Parathyroid adenoma (tissue), 2 donors: Measurements from ENCODE around the gene ATP2B2.

Experiments
- H2AFZ ChIP-seq: fragments of 300-600 bp; sonication (generic); one replicate; pipeline ENCODE4 v1.7.0; 2017; ENCODE audit warnings: antibody characterized with exemption, mild to moderate bottlenecking
- H3K27ac ChIP-seq: fragments of 300-600 bp; sonication (generic); one replicate; pipeline ENCODE4 v1.7.0; 2017
- H3K27me3 ChIP-seq: fragments of 300-600 bp; sonication (generic); one replicate; pipeline ENCODE4 v1.7.0; 2017; ENCODE audit warnings: low read length; ENCODE audit not compliant: control insufficient read depth, insufficient read depth
- H3K36me3 ChIP-seq: fragments of 300-600 bp; sonication (generic); one replicate; pipeline ENCODE4 v1.7.0; 2017; ENCODE audit warnings: low read length; ENCODE audit not compliant: control insufficient read depth, insufficient read depth
- H3K4me1 ChIP-seq: fragments of 300-600 bp; sonication (generic); one replicate; pipeline ENCODE4 v1.7.0; 2017; ENCODE audit warnings: control low read depth
- H3K4me2 ChIP-seq: fragments of 300-600 bp; sonication (generic); one replicate; pipeline ENCODE4 v1.7.0; 2017; ENCODE audit warnings: low read length
- H3K4me3 ChIP-seq: fragments of 300-600 bp; sonication (generic); one replicate; pipeline ENCODE4 v1.7.0; 2017; ENCODE audit warnings: low read depth, low read length
- H3K79me2 ChIP-seq: fragments of 300-600 bp; sonication (generic); one replicate; pipeline ENCODE4 v1.7.0; 2017; ENCODE audit warnings: control low read depth
- H3K9ac ChIP-seq: fragments of 300-600 bp; sonication (generic); one replicate; pipeline ENCODE4 v1.7.0; 2017; ENCODE audit warnings: mild to moderate bottlenecking
- H3K9me3 ChIP-seq: fragments of 300-600 bp; sonication (generic); one replicate; pipeline ENCODE4 v1.7.0; 2017; ENCODE audit warnings: low read length; ENCODE audit not compliant: control insufficient read depth
- TF ChIP-seq, protein P1 (sequence below): fragments of 300-600 bp; sonication (generic); IDR thresholded peaks from one replicate; pipeline ENCODE4 v1.7.0; 2017; ENCODE audit warnings: antibody characterized with exemption, mild to moderate bottlenecking
- donor health status: primary hyperparathyroidism.

ATP2B2 gene

DNA sequence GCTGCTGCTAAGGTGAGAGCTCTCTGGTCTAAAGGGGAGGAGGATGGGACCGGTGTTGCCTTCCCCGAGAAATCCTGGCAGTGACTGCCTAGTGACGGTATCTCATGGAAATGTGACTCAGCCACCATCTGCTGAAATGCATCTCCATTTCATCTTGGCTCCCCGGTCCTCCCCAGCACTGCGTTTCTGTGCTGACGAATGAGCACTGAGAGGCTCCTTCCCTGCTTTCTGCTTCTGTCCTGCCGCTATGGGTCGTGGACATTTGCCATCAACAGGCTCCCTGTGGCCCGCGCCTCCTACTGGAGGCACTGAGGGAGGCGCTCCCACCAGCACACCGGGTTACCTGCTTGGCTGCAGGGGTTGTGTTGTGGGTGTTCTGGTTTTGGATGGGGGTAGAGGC lies 170.9 kb downstream of the ATP2B2 start:
- Histone ChIP-seq H3K4me2 (no peak overlapping the region), H3K4me1 (no peaks in the 10 kb centered on the region), H3K27me3 (no peaks in the 10 kb centered on the region), H3K9me3 (no peaks in the 10 kb centered on the region), H3K36me3 (no peaks in the 10 kb centered on the region), H3K9ac (no peak overlapping the region), H3K79me2 (no peaks in the 10 kb centered on the region), H2AFZ (no peak overlapping the region), H3K27ac (no peak overlapping the region), H3K4me3 (no peak overlapping the region)
- TF ChIP-seq, protein P1, sequence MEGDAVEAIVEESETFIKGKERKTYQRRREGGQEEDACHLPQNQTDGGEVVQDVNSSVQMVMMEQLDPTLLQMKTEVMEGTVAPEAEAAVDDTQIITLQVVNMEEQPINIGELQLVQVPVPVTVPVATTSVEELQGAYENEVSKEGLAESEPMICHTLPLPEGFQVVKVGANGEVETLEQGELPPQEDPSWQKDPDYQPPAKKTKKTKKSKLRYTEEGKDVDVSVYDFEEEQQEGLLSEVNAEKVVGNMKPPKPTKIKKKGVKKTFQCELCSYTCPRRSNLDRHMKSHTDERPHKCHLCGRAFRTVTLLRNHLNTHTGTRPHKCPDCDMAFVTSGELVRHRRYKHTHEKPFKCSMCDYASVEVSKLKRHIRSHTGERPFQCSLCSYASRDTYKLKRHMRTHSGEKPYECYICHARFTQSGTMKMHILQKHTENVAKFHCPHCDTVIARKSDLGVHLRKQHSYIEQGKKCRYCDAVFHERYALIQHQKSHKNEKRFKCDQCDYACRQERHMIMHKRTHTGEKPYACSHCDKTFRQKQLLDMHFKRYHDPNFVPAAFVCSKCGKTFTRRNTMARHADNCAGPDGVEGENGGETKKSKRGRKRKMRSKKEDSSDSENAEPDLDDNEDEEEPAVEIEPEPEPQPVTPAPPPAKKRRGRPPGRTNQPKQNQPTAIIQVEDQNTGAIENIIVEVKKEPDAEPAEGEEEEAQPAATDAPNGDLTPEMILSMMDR = peak; percentile 34

DNA sequence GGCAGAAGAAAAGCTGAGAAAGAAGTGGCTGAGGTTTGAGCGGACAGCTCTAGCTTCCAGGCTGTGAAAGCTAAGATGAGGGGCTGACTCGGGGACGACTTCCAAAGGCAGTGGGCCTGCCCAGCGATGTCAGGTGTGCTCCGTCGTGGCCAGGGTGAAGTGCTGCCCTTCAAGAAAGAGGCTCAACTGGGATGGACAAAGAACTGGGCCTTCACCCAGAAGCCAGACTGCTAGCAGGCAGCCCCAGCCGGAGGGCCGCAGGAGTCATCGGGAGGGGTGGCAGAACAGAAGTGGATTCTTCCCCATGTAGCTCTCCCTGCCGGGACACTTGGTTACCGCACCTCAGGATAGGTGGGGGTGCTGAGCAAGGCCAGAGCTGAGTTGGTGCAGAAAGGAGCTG lies 171.3 kb downstream of the ATP2B2 start:
- Histone ChIP-seq H3K4me3 (no peak overlapping the region), H3K36me3 (no peaks in the 10 kb centered on the region), H3K9me3 (no peaks in the 10 kb centered on the region), H3K27me3 (no peaks in the 10 kb centered on the region), H3K79me2 (no peaks in the 10 kb centered on the region), H3K27ac (no peak overlapping the region), H3K4me2 (no peak overlapping the region), H3K4me1 (no peaks in the 10 kb centered on the region), H3K9ac (no peak overlapping the region), H2AFZ (no peak overlapping the region)
- TF ChIP-seq, protein P1 = no peak

DNA sequence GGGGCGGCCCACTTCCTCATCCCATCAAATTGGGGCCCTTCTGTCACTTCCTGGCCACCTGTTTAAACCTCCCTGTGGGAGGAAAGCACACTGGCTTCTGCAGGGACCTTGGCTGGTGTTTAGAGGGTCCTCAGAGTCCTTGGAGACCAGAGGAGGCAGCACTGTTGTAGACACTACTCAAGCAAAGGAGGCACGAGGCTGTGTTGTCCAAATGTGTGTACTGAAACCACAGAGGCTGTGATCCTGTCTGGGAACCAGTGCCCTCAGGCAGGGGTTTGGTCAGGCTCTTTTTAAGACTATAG lies 172.1 kb downstream of the ATP2B2 start:
- Histone ChIP-seq H3K79me2 (no peaks in the 10 kb centered on the region), H3K4me2 (no peak overlapping the region), H3K9ac (no peak overlapping the region), H3K27me3 (no peaks in the 10 kb centered on the region), H3K36me3 (no peaks in the 10 kb centered on the region), H3K9me3 (no peaks in the 10 kb centered on the region), H3K4me1 (no peaks in the 10 kb centered on the region), H3K4me3 (no peak overlapping the region), H2AFZ (no peak overlapping the region), H3K27ac (no peak overlapping the region)
- TF ChIP-seq, protein P1 = no peak

DNA sequence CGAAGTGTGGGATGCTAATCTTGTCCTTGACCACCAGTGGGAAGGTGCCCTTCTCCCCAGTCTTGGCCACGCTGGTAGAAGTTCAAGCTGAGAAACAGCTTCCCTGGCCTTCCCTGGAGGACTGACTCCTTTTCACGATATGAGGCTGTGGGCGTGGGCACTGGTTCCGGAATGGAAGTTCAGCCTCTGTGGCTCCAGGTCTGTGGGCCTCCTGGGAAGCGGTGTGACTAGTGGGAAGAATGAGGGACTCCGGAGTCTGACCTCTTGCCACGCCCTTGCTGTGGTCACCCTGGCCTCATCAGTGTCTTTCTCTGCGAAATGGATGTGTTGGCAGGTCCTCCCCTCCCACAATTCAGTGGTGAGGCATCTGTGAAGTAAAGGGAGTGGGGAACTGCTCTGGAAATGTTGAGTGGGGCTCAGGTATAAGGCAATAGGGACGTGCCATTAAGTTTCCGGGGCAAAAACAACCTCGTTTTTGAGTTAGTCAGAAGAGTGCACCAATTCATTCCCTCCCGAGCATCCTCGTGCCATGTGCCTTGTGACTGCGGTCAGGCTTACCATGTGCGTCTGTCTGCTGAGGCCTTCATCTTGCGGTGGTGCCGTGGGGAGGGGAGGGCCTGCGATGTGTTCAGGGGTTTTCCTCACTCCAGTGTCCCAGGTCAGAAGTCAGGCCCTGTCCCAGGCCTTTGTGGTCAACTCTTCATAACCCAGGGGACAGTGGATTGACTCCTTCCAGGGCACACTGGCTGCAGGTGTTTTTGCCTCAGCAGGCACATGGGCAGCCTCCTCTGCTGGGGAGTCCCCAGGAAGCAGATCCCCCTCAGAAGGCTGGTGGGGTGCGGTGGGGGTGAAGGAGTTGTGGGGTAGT lies 172.7 kb downstream of the ATP2B2 start:
- H3K9ac ChIP-seq = no peak overlapping the region
- H3K9me3 ChIP-seq = no peaks in the 10 kb centered on the region
- H3K27ac ChIP-seq = no peak overlapping the region
- H3K36me3 ChIP-seq = no peaks in the 10 kb centered on the region
- H3K4me1 ChIP-seq = no peaks in the 10 kb centered on the region
- H3K4me3 ChIP-seq = no peak overlapping the region
- H3K27me3 ChIP-seq = no peaks in the 10 kb centered on the region
- no peaks in the 10 kb centered on the region for H3K79me2 ChIP-seq
- no peak overlapping the region for H3K4me2 ChIP-seq
- H2AFZ ChIP-seq = no peak overlapping the region
- TF ChIP-seq, protein P1 = no peak

DNA sequence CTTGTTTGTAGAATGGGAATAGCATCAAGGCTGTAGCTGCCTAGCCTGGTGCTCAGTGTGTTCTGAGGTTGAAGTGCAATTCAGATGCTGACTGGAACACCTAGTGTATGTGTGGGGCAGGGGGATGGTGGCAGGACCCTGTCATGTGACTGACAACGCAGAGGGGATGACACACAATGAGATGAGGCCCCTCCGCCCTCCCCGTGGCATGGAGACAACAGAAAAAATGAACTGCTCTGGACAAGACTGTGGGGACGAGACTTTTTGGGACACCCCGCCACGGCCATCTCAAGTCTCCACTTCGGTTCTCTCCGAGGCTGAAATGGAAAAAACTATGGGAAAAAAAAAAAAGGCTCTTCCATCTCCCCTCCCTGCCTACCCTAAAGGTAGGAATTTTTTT lies 174.1 kb downstream of the ATP2B2 start:
- Histone ChIP-seq H3K4me2 (no peak overlapping the region), H3K27ac (no peak overlapping the region), H3K27me3 (no peaks in the 10 kb centered on the region), H3K4me1 (no peaks in the 10 kb centered on the region), H2AFZ (no peak overlapping the region), H3K4me3 (no peak overlapping the region), H3K36me3 (no peaks in the 10 kb centered on the region), H3K9ac (no peak overlapping the region), H3K79me2 (no peaks in the 10 kb centered on the region), H3K9me3 (no peaks in the 10 kb centered on the region)
- TF ChIP-seq, protein P1 = no peak
